HG03280 (cell line): ENCODE measurements around the gene WDR81.
"Not testable (repeated sequence)": the region's sequence is repeated elsewhere in the genome, so short reads cannot be mapped to it uniquely, and the experiment has no call there.

Experiments used
- ATAC-seq: cut with Tn5 transposase; IDR thresholded peaks from one replicate; pipeline ENCODE4 v1.9.1; 2021; ENCODE audit warnings: mild to moderate bottlenecking, moderate library complexity; ENCODE audit not compliant: unreplicated experiment

Gene WDR81

DNA sequence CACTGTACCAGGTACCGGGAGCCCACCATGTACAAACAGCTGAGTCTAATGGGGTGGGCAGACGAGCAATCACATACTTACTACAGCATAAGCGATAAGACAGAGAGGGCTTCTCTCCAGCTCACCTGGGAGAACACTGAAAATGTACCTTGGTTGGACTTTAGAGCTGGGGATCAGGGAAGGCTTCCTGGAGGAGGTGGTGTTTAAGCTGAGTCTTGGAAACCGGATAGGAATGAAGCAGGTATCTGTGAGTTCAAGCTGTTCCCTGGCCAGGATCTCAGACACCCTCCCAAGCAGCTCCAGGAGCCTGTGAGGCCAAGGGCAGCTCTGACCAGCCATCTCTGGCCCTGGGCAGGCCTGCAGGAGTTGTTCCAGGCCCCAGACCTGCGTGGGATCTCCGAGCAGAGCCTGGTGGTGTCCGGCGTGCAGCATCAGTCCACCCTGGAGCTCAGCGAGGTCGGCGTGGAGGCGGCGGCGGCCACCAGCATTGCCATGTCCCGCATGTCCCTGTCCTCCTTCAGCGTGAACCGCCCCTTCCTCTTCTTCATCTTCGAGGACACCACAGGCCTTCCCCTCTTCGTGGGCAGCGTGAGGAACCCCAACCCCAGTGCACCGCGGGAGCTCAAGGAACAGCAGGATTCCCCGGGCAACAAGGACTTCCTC lies 29.4 kb downstream of the WDR81 start:
- ATAC-seq: no peak

DNA sequence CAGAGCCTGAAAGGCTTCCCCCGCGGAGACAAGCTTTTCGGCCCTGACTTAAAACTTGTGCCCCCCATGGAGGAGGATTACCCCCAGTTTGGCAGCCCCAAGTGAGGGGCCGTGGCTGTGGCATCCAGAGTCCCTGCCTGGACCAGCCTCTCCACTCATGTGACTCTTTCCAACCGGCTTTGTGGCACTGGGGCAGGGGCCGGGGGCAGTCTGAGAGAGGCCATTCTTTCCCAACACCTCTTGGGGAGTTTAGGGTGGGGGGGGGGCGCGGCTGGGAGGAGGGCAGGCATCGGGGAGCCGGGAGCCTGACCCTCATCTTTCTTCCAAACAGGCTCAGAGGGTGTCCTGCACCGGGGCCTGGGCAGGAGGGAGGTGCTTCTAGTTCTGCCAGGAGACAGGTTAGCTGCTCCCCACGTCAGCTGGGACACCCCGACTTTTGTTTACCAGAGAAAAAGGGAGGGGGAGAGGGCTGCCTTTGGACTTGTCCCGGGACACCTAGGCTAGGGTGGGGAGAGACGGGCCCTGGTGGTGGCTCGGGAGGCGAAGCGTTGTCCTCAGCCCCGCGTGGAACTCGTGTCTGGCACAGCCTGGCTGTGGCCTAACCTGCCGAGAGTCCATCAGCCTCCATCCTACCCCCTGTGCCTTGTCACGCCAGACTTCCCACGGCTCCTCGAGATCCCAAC lies 30.1 kb downstream of the WDR81 start:
- ATAC-seq: no peak

DNA sequence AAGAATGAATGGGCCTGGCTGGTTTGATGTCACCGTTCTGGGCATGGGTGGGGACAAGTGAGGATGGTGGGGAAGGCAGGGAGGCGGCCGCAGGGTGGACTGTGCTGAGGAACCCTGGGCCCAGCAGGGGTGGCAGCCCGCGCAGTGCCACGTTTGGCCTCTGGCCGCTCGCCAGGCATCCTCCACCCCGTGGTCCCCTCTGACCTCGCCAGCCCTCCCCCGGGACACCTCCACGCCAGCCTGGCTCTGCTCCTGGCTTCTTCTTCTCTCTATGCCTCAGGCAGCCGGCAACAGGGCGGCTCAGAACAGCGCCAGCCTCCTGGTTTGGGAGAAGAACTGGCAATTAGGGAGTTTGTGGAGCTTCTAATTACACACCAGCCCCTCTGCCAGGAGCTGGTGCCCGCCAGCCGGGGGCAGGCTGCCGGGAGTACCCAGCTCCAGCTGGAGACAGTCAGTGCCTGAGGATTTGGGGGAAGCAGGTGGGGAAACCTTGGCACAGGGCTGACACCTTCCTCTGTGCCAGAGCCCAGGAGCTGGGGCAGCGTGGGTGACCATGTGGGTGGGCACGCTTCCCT lies 30.8 kb downstream of the WDR81 start:
- no peak for ATAC-seq

DNA sequence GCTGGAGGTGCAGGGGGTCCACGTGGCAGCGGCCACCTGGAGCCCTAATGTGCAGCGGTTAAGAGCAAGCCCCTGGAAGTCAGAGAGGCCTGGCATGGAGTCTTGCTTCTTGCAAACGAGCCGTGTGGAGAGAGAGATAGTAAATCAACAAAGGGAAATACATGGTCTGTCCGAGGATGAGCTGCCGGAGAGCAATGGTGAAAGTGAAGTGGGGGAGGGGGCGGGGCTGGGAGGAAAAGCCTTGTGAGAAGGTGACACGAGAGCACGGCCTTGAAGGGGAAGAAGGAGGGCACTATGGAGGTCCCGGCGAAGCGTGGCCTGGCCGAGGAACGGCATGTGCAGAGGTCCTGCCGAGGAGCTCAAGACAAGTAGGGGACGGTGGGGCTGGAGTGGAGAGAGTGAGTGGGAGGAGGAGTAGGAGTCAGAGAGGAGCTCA lies 31.3 kb downstream of the WDR81 start:
- ATAC-seq: no peak

DNA sequence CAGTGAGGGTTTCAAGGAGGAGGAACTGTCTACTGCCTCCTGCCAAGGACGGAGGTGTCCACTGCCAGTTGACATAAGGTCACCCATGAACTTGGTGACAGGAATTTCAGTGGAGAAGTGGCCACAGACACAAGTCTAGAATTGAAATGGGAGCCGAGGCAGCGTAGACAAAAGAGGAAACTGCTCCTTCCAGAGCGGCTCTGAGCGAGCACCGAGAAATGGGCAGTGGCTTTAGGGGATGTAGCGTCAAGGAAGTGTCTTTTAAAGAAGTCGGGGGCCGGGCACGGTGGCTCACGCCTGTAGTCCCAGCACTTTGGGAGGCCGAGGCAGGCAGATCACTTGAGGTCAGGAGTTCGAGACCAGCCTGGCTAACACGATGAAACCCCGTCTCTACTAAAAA lies 34.3 kb downstream of the WDR81 start:
- ATAC-seq: no peak

DNA sequence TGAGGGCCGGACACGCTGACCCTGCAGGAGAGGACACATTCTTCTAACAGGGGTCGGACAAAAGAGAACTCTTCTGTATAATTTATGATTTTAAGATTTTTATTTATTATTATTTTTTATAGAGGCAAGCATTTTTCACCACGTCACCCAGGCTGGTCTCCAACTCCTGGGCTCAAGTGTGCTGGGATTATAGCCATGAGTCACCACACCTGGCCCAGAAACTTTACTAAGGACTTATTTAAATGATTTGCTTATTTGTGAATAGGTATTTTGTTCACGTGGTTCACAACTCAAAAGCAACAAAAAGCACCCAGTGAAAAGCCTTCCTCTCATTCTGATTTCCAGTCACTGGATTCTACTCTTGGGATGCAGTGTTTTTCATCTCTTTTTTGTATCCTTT lies 35.0 kb downstream of the WDR81 start:
- ATAC-seq: no peak

DNA sequence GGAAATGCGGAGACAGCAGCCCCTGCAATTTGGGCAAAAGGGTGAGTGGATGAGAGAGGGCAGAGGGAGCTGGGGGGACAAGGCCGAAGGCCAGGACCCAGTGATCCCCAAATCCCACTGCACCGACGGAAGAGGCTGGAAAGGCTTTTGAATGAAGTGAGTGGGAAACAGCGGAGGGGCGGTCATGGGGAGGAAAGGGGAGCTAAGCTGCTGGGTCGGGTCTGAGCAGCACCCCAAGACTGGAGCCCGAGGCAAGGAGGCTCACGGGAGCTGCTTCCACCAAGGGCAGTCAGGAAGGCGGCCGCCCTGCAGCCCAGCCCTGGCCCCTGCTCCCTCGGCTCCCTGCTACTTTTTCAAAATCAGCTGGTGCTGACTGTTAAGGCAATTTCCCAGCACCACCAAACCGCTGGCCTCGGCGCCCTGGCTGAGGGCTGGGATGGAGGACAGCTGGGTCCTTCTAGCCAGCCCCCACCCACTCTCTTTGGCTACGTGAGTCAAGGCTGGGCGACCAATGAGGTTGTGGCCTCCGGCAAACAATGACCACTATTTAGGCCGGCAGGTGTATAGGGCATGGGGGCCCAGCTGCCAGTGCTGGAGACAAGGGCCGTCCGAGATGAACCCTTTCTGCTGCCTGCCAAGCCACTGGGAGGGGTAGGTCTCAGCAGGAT lies 37.9 kb downstream of the WDR81 start:
- no peak for ATAC-seq

DNA sequence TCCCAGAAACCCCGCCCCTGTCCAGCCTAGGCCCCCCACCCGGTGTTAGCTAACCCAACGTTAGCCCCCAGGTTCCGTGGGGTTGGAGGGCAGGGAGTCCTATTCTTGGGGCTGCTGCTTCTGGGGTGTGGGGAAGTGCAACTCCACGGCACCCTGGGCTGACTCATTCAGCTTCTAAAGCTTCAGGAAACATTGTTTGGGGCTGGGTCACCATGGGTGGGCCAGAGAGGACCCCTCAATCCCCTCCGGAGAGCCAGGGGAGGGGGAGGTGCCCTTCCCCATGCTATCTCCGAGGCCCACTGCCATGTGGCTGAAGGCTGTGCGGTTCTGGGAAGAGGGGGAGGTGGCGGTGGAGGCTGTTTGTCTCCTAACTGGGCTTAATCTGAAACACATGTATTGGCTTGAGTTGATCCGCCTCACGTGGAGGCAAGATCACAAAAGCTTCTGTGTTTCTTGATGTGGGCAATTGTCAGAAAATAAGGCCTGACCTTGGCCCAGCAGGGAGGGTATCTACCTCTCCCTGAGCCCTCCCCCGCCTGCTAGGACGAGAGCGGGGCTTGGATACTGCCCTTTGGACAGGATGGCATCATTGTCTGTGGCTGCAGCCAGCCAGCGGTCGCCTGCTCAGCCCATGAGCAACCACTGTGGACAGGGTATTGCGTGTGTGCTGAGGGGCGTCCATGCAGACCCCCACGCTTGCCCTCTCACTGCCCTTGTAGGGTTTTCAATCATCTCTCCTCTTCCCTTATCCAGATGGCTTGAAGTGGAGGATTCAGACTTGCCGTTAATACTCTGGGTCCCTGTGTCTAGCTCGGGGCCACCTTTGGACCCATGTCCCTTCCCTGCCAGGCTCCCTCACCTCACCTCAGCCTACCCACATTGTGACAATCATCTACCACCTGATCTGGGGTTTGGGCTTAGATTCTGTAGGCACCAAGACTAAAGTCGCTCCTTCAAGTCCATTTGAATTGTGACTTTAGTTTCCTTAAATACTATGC lies 38.7 kb downstream of the WDR81 start:
- ATAC-seq: no peak

DNA sequence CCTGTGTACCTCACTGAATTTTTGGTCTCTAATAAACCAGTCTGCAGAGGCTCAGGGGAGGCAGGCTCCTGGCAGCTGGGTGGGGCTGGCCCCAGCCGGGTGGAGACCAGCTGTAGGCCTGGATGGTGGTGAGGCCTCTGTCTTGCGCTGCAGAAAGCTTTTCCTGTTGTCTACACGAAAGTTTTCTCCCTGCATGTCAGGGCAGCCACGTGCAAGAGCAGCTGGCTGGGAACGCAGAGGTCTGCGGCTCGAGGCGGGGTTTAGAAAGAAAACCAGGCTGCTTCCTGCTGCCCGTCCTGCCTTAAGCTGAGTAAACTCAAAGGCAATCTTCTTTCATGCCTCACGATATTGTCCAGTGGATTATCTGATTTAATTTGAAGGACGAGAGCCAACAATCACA lies 39.8 kb downstream of the WDR81 start:
- ATAC-seq: no peak

DNA sequence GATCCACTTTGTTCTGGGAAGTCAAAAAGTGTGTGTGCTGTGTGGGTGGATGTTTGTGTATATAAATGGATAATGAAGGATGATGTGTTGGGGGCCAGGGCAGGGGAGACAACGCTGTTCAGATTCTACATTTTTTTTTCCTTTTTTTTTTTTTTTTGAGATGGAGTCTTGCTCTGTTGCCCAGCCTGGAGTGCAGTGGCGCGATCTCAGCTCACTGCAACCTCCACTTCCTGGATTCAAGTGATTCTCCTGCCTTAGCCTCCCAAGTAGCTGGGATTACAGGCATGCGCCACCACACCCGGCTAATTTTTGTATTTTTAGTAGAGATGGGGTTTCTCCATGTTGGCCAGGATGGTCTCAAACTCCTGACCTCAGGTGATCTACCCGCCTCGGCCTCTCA lies 40.2 kb downstream of the WDR81 start:
- not testable (repeated sequence) for ATAC-seq

DNA sequence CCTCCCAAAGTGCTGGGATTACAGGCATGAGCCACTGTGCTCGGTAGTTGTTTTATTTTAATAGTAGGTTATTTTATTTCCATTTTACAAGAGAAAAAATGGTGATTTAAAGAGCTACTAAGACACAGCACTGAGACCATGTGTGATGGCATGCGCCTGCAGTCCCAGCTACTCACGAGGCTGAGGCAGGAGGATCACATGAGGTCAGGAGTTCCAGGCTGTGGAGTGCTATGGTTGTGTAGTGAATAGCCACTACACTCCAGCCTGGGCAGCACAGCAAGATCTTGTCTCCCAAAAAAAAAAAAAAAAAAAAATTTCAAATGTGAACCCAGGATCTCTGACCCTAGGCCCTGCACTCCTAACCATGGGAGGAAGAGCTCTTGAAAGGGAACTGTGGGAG lies 41.1 kb downstream of the WDR81 start:
- ATAC-seq: no peak

DNA sequence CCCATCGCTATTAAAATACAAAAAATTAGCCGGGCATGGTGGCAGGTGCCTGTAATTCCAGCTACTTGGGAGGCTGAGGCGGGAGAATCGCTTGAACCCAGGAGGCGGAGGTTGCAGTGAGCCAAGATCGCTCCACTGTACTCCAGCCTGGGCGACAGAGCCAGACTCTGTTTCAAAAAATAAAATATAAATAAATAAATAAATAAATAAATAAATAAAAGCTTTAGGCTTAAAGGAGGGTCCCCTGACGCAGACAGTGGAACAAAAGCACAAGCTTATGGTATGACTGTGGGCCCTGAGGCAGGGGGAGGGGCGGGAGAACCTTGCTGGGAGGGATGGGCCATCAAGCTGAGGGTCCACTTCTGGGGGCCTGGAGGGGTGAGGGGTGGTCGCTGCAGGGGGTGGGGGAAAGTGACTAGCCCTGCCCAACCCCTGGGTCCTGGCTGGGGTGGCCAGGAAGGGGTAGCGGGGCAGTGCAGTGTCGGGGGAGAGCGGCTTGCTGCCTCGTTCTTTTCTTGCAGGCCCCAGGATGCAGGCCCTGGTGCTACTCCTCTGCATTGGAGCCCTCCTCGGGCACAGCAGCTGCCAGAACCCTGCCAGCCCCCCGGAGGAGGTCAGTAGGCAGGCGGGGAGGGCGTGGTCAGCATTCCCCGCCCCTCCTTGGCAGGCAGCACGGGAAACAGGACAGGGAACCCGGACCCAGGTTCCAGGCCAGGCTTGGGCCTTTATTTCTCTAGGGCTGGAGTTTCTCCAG lies 42.1 kb downstream of the WDR81 start:
- ATAC-seq: no peak

DNA sequence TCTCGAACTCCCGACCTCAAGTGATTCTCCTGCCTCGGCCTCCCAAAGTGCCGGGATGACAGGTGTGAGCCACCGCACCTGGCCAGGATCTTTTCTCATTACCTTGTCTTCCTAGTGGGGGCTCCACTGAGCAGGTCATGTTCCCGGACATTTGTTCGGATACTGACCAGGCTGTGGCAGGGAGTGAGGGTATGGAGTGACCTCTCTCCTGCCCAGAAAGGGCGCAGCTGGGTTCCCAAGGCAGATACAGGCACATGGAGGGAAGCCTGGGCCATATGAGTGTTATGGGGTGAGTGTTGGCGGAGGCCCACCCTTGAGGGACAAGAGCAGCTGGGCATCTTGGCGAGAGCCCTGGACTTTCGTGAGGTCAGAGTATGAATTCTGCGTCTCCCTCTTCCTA lies 42.9 kb downstream of the WDR81 start:
- no peak for ATAC-seq

DNA sequence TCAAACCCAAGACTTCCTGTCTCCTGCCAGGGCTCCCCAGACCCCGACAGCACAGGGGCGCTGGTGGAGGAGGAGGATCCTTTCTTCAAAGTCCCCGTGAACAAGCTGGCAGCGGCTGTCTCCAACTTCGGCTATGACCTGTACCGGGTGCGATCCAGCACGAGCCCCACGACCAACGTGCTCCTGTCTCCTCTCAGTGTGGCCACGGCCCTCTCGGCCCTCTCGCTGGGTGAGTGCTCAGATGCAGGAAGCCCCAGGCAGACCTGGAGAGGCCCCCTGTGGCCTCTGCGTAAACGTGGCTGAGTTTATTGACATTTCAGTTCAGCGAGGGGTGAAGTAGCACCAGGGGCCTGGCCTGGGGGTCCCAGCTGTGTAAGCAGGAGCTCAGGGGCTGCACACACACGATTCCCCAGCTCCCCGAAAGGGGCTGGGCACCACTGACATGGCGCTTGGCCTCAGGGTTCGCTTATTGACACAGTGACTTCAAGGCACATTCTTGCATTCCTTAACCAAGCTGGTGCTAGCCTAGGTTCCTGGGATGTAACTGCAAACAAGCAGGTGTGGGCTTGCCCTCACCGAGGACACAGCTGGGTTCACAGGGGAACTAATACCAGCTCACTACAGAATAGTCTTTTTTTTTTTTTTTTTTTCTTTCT lies 45.4 kb downstream of the WDR81 start:
- ATAC-seq: no peak

DNA sequence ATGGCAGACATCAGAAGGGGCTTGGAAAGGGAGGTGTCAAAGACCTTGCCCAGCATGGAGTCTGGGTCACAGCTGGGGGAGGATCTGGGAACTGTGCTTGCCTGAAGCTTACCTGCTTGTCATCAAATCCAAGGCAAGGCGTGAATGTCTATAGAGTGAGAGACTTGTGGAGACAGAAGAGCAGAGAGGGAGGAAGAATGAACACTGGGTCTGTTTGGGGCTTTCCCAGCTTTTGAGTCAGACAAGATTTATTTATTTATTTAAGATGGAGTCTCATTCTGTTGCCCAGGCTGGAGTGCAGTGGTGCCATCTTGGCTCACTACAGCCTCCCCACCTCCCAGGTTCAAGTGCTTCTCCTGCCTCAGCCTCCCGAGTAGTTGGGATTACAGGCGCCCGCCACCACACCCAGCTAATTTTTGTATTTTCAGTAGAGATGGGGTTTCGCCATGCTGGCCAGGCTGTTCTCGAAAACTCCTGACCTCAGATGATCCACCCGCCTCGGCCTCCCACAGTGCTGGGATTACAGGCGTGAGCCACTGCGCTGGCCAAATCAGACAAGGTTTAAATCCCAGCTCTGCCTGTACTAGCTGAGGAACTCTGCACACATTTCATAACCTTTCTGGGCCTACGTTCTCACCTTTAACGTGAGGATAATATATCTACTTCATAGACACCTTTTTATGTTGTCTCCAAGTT lies 48.6 kb downstream of the WDR81 start:
- not testable (repeated sequence) for ATAC-seq

DNA sequence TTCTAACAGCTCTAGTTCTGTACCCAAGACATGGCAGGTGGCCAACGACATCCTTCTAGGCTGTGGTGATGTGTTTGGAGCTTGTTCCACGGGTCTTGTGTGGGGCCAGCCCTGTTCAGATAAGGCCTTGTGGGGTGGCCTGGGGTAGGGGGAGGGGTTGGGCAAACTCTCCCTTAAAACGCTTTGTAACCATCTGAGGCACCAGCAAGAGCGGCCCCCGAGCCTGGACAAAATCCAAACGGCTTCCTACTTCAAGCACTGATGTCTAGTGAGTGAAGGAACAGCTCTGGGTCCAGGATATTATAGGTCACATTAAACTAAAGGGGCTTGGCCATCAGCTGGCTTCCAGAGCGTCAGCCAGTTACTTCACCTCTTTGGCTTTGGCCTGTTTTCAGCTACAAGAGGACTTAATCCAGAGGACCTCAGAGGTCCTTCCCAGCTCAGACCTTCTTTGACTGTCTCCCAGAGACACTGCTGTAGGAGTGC lies 49.2 kb downstream of the WDR81 start:
- no peak for ATAC-seq

DNA sequence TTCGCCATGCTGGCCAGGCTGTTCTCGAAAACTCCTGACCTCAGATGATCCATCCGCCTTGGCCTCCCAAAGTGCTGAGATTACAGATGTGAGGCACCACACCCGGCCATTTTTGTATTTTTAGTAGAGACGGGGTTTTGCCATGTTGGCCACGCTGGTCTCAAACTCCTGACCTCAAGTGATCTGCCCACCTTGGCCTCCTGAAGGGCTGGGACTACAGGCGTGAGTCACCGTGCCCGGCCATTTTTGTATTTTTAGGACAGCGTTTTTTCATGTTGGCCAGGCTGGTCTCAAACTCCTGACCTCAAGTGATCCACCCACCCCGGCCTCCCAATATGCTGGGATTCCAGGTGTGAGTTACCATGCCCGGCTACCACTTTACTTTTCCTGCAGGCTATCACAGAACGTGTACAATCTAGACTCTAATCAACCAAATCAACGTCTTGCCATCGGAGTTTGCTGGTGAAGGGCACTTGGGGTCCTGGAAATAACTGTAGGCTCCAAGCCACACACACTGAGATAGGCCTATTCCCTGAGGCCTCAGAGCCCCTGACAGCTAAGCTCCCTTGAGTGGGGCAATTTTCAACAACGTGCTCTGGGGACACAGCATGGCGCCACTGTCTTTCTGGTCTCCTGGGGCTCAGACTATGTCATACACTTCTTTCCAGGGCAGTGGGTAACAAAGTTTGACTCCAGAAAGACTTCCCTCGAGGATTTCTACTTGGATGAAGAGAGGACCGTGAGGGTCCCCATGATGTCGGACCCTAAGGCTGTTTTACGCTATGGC lies 50.1 kb downstream of the WDR81 start:
- no peak for ATAC-seq

DNA sequence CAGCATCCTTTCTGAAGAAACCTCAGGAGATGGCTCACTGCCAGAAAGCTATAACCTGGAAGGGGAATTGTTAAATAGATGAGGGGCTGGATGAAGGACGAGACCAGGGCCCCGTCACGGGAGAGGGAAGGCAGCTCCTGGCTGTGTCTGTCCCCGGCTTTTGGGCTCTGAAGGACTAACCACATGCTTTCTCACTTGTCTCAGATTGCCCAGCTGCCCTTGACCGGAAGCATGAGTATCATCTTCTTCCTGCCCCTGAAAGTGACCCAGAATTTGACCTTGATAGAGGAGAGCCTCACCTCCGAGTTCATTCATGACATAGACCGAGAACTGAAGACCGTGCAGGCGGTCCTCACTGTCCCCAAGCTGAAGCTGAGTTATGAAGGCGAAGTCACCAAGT lies 51.8 kb downstream of the WDR81 start:
- no peak for ATAC-seq
